Non-pigmented ciliary epithelial cell (primary cell): ENCODE results near the gene C10orf90.

Source experiments
- DNase-seq: peaks from one replicate; pipeline ENCODE4 v3.0.0-alpha.2; 2010; ENCODE audit warnings: low read depth

Gene C10orf90

DNA sequence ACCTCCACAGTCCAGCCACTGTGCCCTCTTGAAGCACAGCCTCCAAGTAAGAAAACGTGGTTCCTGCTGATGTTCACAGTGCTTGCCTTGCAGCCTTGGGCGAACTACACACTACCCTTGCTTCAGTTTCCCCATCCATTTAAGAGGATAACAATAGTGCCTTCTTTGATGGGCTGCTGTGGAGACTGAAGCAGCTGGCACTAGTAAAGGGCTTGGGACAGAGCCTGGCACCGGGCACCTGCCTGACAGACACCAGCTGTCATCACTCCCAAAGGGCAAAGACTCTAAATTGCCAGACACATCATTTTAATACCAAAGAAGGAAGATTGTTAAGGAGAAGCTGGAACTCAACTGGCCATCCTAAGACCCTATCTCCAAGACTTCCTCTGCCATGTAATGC, 3.1 kb upstream of the C10orf90 start:
- no peak for DNase-seq

DNA sequence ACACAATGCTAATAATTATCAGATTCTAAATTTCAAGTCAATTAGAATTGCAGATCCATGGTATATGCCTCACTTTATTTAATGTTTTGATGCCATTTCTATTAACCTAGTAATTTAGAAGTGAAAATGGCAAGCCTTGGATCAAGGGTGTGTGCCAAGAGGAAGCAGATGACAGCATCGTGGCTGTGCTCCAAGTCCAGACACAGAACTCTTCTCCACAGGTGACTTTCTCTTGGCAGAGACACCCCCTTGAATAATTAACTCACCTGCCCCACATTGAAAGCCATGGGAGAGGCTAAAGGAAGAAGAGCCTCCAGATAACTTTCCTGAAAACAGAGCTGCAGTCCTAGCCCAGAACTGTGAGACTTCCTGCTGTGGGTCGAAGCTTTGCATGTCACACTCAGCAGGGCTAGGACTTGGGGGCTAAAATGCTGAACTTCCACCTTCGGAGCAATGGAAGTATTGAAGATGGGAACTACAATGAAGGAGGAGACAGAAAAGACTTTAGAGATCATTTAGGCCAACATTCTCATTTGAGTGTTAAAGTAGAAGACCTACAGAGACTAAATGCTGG, 996 bp upstream of the C10orf90 start:
- no peak for DNase-seq

DNA sequence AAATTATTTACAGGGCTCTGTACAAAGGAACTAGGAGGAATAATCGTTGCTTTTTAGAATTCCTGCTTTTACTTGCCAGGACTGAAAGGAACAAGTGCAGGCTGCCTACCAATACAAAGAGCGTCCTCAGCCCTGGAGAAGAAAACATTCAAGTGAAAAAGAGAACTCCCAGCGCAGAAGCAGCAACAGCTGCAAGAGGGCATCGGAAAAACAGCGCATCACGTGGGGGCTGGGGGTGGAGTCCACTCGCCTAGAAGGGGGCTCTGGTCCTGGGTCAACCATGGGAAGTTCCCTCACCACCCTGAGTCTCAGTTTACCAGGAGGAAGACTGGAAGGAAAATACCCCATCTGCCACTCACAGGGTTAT, 385 bp upstream of the C10orf90 start:
- no peak for DNase-seq

DNA sequence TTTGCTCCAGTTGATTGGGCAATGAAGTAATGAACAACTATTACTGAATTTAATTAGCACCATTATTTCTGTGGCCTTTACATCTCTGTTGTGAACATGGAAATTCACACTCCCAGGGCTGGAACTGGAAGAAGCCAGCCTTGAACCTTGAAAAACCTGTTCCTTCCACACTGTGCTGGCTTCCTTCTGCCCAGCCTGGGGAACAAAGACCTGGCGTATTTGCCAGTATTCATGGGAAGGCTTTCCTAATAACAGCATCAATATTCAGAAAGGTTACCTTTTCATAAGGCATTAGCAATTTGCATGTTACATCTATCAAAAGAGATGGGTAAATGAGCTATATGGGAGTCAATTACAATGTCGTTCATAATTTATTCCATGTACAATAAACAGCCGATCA, 1.3 kb downstream of the C10orf90 start:
- DNase-seq: no peak

DNA sequence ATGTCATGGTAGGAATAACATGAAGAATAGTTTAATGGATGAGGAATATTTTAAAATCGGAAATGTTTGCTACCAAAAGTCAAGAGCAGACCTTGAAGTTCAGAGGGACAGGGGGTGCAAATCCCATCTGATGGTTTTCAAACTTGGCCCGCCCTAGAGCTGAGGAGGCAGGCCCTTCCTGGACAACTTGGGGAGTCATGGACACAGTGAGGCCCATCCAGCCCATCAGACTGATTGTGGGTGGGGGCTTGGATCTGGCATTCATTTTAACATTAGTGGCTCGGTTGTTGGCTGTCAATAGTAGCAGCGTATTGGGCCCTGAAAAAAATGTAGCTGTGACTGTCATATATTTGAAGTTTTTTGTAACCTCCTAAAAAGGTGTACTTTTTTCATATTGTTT, 2.0 kb downstream of the C10orf90 start:
- no peak for DNase-seq

DNA sequence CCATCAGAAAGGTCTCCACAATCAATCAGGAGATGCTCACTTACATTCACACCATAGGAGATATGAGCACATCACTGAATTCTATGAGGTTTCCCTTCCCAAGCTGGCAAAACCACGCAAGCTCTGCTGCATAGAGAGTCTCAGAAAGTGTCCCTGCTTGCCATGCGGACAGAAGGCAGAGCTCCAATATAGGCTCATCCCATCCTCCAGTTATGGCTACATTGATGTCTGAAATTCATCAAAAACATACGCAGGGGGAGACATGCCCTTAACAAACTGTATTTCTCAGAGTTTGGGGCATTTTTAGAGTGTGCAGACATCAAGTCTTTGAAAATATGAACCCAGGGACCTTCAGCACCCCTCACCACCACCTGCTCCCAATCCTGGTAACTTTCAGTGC, 2.9 kb downstream of the C10orf90 start:
- no peak for DNase-seq

DNA sequence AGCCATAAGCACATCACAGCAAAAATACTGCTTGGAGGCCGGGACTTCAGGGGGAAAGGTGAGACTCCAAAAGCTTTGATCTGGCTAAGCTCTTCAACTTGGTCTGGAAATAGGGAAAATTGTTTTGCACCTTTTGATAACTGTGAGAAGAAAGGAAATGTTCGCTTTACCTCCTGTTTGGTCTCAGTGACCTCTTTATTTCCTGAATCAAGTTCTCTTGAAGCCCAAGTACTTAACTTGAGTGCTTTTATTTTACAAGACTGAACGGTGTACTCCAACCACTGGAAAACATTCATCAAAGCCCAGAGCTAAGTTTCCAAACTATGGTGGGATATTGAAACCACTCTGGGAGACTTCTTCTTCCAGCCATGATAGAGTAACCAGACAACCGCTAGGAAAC, 5.3 kb downstream of the C10orf90 start:
- no peak for DNase-seq

DNA sequence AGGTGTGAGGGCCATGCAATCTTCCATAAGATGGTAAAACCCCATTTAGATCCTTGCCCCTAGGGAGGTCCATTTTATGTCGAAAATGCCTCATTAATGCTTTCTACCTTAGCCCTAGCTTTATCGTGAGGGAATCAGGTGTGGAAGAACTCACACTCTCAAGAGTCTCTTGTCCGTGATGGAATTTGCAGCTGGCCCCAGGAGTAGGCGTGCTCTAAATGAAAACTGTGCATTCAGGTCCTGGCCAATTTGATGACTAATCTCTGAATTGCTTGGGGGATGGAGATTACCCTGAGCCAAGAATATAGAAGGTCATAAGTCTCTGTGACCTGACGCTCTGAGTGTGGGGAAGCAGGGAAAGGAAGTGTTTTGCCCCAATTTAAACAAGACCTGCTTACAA, 6.6 kb downstream of the C10orf90 start:
- DNase-seq: peak; percentile 47

DNA sequence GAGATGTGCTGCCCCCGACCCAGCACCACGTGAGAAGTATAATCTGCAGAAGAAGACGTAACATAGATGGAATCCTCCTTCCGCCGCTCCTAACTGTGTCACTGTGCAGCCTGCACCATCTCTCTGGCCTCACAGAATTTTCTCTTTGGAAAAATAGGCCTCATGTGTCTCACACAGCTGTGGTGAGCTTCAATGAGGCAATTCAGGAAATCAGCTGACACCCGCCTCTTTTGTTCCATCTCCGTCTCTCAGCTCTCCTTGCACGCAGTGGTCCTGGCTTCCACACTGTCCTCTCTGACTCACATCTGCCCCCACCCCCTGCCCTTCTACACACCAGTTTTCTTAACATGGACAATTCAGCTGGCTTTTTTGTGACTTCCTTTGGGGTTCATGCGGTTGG, 7.2 kb downstream of the C10orf90 start:
- peak; percentile 70 for DNase-seq

DNA sequence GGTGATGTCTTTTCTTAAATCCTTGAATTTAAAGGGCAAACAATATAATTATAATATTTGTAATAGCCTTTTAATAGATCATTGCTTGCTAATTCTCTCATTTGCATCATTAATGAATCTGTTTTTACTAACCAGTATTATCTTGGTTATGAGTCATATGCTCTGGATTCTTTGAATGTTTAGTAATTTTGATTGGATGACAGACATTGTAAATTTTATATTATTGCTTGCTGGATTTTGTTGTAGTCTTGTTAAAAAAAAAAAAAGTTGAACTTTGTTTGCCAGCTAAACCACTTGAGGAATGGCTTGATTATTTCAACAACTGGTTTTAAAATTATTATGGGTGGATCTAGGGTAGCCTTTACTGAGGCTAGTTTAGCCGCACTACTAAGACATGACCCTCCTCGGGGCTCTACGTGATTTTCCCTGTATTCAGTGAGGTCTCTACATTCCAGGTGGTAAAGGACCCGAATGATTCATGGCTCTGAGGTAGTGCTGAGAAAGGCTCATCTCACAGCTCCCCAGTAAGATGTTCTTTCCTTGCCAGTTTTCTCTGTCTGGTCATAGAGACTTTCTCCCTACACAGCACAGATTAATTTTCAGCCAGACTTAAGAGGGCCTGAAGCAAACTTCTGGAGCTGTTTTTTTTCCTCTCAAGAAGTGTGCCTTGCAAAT, 8.5 kb downstream of the C10orf90 start:
- no peak for DNase-seq

DNA sequence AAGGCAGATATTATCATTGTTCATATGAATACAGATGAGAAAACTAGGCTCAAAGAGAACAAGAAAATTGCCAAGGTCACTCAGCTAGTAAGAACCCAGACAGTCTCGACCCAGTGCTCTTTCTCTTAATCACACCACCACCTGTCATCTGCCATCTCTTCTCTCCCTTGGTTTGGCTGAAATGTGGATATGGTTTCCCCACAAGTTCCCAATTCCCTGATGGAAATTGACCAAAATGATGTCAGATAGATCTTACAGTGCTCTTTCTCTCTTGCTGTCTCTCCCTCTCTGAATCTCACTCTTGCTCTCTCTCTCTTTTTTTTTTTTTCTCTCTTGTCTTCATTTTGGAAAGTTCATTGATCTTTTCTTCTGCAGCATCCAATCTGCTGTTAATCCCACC, 9.1 kb downstream of the C10orf90 start:
- no peak for DNase-seq

DNA sequence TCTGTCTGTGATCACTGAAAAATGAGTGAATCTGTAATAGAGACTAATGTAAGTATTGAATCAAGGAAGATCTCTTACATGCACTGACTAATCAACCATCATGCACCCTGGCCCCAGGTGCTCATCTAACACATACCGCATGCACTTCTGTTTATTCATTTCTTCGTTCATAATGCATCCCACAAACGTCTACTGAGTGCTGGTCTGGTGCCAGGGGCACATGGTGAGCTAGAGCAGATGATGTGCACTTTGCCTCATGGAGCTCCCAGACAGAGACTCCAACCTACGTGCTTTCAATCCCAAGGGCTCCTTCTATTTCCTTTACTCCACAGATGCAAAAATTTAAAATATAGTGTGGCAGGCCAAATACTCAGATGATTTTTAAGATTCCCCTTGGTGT, 10.7 kb downstream of the C10orf90 start:
- no peak for DNase-seq

DNA sequence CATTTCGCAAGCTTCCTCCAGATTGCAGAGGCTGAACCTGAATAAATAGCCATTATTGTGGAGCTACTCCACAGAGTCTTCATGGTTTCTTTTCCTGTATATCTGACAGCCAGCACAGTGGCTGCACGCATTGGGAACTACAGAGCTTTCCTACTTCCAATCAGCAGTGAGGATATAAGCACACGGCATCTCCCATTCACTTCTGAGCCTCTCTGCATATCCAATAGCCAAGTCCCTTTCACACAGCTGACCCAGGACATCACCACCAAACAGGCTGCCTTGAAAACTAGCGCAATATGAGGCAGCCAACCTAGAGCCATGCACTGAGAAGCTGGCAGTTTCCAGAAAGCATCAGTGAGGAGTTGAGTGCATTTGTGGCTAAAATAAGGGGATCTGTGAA, 11.6 kb downstream of the C10orf90 start:
- no peak for DNase-seq

DNA sequence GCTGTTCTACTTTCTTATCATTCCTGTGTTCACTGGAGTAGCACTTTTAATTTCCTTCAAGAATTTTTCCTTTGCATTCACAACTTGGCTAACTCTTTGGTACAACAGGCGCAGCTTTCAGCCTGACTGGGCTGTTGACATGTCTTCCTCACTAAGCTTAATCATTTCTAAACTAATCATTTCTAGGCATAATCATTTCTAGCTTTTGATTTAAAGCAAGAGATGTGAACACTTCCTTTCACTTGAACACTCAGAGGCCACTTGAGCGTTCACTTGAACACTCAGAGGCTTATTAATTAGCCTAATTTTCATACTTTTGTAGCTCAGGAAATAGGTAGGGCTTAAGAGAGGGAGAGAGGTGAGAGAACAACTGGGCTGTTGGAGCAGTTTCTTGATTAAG, 15.9 kb downstream of the C10orf90 start:
- no peak for DNase-seq

DNA sequence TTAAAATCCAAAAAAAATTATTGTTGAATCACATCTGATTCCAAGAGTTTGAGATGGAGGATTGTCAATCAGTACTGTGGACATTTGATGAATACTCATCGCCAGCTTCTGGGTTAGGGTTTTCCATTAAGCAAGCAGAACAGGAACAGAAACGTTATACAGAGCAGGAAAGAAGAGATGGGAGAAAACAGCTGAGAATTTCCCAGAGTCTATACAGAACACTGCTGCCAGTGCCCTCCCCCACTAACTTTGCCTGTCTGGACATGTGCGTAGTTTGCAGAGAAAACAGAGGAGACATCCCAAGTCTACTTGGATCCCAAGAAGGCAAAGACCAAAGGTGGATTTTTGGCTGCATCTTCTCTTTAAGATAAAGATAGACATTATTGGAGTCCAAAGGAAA, 19.0 kb downstream of the C10orf90 start:
- DNase-seq: no peak

DNA sequence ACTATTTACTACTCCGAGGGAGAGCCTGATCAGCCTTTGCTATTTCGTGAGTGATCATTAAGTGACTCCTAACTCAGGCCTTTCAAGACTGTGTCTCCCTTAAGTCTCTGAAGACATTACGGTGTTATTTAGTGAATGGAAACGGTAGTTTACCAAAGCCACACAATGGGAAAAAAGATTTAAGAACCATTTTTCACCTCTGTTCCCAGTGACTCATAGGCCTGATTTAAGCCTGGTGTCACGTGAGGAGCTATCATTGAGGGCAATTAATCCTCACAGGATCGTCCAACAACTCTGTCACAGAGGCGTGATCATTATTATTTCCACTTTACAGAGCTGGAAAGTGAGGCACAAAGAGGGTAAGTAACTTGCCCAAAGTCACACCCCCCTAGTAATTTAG, 20.3 kb downstream of the C10orf90 start:
- no peak for DNase-seq

DNA sequence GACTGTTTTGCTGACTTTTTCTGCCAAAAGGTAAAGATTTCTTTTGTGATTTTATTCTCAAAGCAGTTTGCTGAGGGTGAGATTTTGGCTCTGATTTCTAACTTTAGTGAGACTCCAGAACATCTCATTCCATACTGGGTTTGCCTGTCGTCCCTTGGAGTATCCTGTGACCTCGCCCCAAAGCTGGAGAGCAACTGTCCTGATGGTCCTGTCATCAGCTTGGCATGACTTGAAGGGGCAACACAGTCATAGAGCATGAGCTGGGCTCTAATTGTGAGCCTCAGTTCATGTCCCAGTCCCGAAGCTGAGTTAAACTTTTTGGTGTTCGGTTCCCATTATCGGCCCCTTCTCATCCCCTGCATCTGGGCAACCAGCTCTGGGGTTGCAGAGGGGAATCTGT, 23.4 kb downstream of the C10orf90 start:
- DNase-seq: no peak

DNA sequence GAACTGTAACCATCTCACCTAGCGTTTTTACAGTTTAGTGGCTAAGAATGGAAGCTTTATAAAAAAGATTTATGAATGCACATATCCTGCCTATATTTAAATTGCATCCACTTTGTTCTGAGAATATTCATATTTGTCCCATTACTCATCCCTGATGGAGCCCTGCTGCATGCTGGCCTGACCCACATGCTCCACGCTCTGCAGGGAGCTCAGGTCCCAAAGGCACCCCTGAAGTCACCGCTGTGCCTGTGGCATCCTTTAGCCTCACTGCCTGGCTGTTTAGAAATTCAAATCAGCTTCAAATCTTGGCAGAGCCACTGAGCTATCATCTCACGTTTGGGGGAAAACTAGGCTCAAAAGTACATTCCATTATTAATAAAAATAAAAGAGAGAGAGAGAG, 24.4 kb downstream of the C10orf90 start:
- peak; percentile 23 for DNase-seq

DNA sequence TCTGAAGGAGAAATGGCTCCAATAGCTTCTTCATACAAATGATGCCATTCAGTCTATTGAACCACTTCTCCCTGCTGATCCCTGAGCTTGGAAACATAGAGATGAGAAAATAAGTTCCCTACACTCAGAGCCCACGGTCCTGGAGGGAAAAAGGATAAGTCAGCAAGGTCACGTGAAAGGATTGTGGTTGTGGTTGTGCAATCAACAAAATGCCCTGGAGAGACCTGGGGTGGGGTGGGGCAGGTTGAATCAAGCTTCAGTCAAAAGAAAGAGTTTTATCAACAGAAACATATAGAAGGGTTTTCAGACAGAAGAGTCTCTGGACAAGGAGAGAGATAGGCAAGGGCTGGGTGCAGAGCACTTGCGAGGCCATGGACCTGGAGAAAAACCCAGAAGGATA, 30.1 kb downstream of the C10orf90 start:
- DNase-seq: no peak

DNA sequence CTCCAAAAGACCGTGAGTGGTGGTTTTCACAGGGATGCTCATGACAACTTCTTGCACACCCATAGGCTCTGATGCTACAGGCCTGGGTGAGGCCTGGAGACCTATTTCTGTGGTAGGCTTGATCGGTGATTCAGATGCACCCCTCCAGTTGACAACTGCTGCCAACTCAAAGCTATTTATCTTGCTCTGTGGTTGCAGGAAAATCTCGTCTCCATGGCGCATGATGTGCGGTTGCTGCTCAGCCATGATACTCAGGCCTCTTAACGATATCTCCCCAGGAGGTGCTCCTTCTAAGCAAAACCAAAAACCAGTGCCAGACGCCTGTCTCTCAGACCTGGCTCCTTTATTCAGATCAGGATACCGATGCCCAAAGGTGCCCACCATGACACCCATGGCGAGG, 31.4 kb downstream of the C10orf90 start:
- DNase-seq: no peak

DNA sequence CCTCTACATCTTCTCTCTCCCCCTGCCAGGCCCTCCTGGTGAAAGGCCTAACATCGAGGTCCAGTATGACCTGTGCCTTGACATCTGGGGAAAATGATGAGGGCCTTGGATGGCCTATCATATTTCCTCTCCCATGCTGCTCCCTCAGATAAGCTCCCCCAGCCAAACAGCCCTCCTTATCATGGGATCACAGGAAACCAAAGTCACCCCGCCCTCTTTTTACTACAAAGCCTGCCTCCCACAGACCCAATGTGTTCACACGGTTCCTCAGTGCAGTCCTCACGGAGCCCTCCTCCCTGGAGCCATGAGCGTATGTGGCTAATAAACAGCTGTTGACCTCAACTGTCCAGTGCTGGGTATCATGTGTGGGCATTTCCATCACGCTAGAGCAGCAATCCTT, 32.0 kb downstream of the C10orf90 start:
- no peak for DNase-seq

DNA sequence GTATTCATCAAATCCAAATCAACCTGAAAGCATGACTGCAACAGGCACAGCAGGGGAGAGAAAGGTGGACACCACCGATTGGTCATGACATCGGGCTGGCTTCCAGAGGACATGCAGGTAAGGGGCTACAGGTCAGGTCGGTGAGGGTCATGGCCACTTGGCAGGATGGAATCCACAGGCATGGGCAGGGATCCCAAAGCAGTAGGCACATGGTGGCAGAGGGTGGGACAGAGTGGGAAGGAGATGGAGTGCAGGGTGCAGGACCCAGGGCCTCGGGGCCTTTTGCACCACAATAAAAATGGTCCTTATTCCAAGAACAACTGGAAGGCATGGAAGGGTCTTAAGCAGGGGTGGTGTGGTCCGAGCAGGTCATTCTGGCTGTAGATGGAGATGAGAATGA, 33.0 kb downstream of the C10orf90 start:
- DNase-seq: no peak

DNA sequence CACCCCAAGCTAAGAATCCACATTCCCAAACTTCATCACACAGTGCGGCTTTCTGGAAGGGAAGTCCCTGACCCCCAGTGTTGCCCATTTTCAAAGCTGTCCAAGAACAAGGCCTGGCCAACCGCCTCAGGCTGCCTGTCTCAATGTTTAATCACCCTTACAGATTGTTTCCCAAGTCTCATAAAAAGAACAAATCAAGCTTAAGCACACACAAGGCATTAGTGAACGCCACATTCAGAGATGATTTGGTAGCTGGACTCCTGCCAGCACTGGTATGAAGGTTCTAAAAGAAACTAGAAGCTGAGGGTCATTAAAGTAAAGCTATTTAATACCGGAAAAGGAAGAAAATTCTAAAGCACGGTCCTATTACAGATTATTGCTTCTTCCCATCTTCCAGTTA, 35.6 kb downstream of the C10orf90 start:
- peak; percentile 10 for DNase-seq

DNA sequence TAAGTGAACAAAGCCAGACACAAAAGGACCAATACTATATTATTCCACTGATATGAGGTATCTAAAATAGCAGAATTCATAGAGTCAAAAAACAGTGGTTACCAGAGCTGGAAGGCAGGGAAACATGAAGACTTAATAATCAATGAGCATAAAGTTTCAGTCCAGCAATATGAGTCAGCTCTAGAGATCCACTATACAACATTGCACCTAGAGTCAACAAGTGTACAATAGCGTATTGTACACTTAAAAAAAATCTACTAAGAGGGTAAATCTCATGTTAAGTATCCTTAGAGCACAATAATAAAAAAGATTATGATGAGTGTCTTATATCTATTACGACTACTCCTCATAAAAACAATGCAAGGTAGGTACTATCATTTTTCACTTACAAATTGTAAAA, 36.1 kb downstream of the C10orf90 start:
- DNase-seq: no peak

DNA sequence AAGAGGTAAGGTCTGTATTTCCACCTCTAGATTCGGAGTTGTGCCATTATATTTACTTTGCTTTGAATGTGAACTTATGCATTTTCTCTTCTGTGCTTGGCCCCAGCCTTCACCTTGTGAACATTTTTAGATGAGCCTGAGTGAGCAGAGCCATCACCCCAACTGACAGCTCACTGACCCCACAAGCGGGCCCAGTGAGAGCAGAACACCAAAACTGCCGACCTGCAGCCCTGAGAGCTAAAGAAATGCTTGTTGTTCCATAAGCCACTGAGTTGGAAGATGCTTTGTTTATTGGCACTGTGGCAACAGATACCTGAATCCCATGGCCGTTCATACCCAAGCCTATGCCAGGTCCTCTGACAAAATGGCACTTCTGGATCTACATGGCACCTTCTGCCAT, 37.8 kb downstream of the C10orf90 start:
- DNase-seq: no peak
